GM19452 (cell line): ENCODE measurements around the gene SLCO2A1.

Experiments used
- ATAC-seq: cut with Tn5 transposase; IDR thresholded peaks from one replicate; pipeline ENCODE4 v1.9.1; 2021; ENCODE audit not compliant: unreplicated experiment

SLCO2A1 gene

DNA sequence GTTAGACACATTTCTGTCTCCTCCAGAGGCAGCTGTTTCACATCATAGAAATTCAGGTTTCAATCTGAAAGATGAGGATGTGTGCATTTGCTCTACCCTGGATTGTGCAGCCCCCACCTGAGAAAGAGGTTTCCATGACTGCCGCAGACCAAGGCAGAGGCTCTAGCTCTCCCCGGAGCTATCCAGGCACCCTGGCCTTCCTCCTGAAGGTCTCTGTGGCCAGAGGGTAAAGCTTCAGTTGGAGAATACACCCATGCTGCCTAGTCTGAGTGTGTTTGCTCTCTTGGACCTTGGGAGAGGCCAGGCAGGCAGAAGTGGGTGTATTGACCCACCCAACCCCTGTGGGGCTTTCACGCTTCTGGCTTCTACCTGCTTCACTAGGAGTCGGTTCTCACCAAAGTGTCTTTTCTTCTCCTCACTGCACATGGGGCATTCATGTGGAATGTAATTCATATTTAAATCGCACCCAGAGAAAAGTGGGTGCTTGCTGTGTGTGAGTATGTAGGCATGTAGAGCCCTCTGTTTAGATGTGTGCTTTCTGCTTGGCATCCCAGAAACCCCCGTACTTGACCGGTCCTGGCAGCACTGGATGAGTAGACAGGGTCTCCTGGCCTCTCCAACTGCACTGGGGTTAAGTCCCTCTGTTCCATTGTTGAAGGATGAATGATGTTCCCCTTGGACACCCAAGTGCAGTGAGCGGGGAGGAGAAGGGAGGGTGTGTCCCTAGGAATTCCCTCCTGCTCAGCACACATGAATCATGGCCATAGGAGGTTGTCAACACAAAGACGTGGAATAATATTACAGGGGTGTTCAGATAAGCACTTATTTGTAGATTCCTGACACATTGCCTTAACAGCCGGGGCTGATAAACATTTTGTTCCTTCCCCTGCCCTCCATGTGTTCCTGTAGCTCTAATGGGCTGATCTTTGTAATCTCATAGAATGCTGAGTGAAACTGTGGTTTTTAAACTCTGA lies 113.8 kb downstream of the SLCO2A1 start:
- ATAC-seq: no peak

DNA sequence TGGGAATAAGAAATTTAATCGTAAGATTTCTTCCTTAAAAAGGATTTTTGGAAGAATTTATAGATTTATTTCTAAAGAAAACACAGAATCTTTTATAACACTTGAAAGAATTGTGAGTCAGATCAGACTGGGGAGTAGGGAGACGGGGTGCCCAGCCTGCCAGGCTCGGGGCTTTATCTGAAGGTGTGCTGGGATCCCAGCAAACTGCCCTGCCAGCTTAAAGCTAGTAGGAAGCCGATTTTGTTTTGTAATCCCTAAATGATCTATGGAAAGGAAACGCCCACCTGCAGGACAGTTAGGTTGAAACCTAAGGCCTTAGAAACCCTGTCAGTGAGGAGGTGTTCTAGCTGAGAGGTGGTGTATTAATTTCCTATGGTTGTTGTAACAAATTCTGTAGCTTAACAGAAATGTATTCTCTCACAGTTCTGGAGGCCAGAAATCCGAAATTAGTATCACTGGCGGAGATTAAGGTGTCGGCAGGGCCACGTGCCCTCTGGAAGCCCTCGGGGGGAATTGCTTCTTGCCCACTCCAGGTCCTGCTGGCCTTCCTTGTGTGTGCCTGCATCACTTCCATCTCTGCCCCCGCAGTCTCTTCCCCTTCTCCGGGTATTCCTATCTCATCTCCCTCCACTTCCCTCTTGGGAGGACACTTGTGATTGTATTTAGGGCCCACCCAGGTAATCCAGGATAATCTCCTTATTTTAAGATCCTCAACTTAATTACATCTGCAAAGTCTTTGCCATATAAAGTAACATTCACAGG lies 114.7 kb downstream of the SLCO2A1 start:
- no peak for ATAC-seq

DNA sequence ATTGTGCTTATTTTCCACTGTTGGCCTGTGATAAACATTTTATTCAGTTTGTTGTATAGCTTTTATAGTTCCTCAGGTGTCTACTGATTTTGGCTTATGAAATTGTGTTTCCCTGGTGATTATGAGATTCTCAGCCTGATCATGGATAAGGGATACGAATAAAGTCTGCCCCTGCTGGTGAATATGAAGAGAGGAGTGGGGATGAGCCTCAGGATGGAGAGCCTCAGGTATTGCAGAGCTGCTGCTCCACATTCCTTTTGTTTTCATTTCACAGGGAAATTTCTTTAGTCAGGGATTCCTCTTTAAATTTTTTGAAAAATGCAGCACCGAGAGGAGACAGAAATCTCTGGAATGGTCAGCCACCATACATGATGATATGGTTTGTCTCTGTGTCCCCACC lies 119.3 kb downstream of the SLCO2A1 start:
- ATAC-seq: no peak

DNA sequence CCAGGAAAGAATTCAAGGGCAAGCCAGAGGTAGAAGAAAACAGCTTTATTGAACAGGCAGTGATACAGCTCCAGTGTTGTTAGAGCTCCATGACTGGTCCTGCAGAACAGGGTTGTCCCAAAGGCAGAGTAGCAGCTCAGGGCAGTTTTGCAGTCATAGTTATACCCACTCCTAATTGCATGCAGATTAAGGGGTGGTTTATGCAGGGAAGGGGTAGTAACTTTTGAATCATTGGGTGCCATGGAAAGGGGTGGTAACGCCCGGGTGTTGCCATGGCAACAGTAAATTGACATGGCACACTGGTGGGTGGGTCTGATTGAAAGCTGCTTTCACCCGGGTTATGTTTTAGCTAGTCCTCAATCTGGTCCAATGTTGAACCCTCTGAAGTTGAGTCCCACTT lies 124.3 kb downstream of the SLCO2A1 start:
- ATAC-seq: no peak

DNA sequence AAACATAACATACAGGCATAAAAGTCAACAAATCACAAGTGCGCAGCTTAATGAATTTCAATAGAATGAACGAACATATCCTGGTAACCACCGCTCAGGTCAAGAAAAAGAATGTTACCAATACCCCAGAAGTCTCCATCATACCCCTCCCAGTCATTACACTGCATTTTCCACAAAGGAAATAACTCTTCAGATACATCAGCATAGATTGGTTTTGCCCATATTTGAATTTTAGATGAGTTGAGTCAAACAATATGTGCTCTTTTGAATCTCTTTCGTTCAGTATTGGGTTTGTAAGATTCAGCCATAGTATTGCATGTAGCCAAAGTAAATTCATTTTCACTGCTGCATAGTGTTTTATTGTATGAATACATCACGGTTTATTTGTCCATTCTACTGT lies 127.9 kb downstream of the SLCO2A1 start:
- ATAC-seq: no peak

DNA sequence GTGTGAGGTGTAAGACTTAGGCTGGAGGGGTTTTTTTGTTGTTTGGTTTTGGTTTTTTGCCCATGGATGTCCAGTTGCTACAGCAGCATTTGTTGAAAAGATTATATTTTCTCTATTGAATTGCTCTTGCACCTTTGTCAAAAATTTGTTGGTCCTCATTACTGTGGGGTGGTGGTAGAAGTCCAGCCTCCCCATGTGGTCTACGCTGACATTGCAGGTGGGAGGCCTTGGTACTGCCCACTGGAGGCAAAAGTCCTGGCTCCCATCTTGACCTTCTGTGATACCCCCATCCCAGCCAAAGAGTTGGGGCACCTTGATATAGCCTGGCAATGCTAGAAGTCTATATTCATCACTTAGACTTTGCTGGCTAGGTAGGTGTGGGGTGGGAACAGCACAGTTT lies 128.6 kb downstream of the SLCO2A1 start:
- ATAC-seq: no peak

DNA sequence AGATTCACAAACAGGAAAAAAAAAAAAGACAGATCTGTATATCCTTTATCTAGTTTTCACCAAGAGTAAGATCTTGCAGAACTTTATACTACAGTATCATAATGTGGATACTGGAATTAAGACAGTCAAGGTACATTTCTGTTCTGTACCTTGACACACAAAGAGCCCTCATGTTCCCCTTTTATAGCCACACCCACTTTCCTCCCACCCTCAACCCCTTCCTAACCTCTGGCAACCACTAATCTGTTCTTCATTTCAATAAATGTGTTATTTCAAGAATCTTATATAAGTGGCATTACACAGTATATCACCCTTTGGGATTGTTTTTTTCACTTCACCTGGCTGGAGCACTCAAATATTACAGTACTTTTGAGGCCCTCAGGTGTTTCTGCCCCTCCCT lies 130.4 kb downstream of the SLCO2A1 start:
- ATAC-seq: no peak

DNA sequence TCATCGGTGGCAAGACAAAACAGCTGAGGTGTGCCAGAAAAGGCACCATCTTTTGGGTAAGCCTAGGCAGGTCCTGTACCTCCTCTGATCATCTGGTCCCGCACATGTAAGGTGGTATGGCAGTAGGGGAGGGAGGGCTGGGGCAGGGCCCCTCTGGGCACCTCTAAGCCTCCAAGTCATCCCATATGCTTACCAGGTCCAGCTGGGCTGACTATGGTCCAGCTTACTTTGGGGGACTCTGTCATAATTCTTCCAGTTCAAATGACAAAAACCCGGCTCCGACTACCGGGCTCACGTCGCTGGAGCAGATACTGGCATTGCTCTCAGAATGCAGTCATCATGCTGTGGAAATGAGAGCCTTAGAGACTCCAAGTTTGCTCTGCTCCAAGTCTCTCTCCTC lies 132.2 kb downstream of the SLCO2A1 start:
- ATAC-seq: no peak

DNA sequence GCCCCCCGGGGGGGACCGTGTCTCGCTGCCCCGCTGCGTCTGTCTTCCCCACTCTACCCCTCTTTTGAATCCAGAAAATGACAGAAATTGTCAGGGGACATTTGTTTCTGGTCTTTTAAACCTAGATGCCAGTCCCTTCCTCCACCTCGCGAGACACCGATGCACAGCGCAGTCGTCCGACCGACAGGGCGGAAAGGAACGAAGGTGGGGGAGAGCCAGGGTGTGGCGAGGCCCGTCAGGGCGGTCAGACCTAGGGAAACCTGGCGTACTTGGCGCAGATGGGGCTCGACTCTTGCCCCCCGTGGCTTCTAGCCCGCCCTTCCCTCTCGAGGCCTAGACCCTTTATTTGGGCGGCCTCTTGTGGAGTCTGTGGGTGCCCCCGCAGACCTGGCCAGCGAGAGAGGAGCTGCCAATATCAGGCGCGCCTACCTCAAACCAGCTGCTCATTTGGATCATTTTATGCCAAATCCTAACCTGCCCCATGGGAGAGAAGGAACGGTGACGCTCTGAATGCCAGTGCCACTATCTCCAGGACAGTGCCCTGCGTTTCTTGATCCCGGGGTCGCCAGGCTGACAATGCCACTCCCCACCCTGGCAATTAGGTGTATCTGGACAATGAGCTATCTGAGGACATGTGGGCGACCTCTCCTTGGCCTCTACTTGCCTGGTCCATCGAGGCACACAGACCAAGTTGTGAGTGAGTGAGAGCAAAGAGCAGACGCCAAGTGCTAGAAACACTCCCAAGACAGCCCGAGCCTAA lies 133.5 kb downstream of the SLCO2A1 start:
- no peak for ATAC-seq

DNA sequence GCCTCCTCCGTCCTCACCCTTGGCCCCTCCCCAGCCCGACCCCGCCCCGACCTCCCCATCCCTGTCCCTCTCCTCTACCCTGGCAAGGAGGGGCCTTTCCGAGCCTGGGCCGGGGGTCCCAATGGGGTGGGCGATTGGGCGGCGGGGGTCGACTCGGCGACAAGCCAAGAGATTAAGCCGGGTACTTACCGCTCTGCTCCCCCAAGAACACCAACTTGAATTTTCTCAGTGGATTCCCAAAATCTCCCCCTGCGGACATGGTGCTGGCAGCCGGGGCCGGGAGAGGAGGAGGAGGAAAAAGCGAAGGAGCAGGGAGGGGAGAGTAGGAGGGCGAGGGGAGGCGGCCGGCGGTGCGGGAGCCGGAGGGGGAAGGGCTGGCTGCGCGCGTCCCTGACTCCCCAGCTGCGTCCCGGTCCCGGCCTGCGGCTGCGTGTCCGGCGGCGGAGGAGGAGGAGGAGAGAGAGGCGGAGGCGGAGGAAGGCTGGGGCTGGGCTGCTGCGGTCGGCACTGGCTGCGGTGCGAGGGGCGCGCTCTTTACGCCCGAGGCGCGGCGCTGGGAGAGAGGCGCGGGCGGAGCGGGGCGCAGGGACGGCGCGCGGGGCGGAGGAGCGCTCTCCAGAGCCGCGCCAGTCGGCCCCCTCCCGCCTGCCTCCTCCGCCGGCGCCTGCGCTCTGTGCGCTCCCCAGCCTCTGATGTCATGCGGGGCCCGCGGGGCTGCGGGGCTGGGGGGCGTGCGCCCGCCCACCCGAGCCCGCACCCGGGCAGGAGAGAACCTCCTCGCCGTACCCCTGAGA lies 134.3 kb downstream of the SLCO2A1 start, which contains the start of gene RAB6B:
Gene RAB6B, minus strand, starts transcription at position 675 of the 794 bp plus-strand sequence. Its CDS starts 416 bp downstream, at position 259.
- no peak for ATAC-seq

DNA sequence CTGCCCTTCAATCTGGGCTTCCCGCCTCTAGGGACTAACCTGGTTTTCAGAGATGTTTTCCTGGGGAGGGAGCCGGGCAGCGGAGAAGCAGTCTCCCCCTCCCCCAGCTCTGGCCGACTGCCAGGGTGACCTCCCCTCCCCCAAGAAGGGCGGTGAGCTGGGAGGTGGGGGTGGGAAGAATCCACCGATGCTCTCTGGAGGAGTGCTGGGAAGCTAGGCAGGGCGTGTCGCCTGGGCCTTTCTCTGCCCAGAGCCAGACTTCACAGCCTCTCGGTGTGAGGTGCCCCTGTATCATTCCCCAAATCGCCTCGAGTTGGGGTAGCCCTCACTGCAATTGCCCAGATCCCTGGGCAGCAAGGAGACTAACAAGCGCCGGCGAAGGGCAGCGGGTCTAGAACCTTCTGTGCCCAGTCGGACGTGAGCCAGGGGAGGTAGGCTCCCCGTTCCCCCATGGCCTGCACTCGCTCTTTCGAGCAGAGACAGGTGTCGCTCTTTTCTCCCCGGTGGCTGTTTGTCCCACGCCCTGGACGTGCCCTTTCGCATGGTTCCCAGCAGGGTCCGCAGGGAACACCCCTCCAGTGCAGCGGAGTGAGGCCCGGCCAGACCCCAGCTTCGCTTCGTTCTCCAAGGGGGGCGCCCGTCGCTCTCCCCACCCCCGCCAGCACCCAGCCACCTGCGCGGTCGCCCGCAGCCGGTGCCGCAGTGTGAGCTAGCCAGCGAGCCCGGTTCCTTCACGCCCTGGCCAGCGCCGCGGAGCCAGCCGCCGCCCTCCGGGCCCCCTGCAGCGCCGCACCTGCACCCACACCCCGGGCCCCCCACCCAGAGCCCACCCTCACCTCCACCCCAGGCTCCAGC lies 135.1 kb downstream of the SLCO2A1 start:
- ATAC-seq: no peak

DNA sequence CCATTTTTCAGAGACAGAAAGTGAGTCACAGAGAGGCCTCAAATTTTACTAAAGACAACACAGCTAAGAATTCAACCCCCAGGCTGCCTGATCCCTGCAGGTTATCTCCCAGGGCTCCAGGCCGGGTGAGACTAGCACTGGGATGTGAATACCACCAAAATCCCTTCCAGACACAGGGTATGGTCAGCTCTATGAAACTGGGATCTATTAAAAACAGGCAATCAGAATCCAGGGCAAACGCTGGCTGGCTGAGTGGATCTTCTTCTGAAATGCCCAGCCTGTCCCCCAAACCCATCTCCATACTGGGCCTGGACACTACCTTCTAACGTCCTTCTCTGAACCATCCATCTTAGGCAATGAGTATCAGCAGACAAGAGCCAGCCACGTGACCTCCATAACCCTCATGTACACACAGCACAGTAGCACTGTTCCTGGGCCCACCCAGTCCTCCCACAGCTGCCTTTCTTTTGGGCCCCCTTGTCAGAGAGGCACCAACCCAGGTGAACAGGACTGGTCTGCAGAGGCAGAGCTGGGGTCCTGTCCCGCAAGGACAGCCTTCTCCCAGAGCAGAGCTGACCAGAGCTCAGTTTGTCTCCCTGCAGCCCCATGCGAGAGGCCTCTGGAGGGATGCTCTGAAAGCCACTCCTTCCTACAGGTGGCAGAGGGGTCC lies 135.9 kb downstream of the SLCO2A1 start:
- ATAC-seq: no peak

DNA sequence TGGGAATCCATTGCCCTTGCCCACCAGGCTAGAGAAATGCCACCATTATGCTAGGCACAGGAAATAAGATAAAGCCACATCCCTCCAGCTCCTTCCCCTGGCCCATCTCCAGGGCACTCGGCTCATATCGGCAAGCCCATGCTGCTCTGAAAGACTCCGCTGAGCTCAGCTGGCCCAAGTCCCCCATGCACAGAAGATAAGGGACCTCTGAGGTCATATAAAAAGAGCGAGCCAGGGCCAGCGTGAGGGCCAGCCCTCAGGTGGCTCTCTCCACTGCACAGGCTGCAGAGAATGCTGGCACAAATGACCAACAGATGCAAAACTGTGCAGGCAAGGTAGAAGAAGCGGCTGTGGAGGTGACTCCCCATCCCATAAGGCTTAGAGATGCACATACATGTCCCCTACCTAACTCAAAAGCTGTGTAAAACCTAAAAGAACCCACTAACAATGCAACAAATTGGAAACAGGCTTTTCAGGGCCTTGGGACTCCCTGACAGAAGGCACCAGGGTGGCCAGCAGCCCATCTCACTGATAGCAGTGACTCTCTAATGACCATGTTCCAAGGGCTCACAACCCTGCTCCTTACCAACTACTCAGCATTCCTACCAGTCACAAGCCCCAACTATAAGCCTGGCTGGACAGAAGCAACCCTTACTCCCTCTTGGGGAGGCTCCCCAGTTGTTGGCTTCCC lies 137.0 kb downstream of the SLCO2A1 start:
- no peak for ATAC-seq

DNA sequence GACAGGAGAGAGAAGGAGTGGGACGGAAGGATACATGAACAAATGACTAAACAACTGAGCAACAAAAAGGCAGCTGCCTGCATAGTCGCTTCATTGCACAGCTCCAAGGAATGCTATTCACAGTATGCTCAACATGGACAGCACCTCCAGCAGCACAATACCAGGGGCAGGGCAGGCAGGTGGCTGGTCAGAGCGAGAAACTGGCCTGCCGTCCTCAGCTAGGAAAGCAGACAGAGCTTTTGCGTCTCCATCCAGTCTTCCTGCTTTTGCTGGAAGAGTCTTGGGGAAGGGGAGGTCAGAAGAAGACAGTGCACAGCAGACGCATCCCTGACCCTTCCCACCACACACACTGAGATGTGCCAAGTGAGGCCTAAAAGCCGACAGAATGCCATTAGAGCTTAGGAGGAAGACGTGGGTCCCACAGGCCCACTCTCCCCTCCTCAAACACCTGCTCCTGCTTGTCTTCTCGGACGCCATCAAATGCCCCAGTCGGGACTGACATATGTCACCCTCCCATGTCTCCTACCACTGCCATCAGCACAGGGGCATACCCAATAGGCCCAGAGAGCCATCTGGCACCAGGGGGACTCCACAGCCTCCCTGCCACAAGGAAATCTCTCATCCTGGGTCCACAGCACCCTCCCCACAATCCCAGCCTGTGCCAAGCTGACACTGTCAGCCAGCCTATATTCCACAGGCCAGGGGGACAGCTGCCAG lies 137.9 kb downstream of the SLCO2A1 start:
- ATAC-seq: no peak

DNA sequence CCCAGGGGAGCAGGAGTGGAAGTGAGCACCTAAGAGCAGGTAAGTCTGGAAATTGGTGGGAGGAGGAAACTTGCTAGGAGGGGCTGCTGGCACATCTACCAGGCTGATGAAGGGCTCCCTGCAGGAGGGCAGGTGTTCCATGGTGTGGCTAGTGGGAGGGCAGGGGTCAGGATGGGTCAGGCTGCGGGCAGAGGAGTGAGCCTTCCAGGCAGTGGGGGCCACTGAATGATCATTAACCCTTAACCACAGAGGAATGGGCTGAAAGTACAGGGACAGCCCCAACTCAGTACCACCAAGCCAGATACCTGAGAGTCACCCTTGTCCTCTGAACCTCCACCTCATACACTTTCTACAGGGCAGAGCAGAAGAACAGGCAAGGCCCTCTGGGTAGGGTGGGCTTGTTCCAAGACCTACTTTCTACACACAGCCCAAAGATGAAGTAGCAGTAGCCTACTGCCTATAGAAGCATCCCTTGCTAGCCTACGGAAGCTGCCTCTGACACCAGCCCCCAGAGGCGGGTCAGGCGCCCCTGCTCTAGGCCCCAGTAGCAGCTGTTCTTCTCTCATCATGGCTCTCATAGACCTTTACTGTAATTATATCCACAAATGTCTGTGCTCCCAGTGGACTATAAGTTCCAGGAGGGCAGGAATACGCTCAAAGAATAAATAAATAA lies 138.6 kb downstream of the SLCO2A1 start:
- no peak for ATAC-seq

DNA sequence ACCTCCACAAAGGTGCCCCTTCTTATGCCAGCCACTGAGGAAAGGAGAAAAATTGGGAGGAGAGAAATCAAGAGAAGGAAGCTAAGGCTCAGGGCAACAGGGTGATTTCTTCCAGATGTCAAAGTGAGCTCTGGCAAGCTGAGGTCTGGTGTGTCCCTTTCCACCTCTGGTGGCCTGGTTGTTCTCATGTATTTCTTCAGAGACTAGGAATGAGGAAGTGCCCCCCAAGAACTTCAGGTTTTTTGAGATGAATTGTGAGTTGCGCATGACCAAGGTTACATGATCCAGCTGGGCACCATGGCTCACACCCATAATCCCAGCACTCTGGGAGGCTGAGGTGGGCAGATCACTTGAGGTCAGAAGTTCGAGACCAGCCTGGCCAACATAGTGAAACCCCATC lies 139.7 kb downstream of the SLCO2A1 start:
- ATAC-seq: no peak

DNA sequence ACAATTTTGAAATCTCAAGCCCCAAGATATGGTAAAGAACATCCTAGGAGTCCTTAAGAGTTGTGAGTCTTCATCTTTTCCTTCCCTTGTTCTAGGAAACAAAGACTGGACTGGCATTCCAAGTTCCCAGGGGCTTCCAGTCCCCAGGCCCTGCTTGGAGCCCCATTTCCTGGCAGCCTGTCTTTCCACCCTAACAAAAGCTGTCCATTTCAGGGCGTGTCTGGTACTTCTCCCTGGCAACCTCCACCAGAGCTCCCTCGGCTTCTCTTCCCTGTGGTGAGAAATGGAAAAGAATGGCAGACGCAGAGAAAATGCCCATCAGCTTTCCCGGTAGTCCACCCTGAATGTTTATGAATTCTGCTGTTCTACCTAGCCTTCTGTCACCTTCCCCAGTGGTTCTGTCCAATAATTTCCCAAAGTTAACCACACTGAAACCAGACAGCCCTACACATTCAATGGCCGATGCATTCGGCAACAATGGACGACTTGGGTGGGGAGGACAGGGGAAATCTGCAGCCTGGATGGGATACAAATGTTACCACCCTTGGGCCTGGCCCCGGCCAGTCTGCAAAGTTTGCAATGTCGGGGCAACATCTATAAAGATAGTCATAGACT lies 140.9 kb downstream of the SLCO2A1 start:
- no peak for ATAC-seq
